PC-3 (cell line): ENCODE data around the gene MOB3A. TPM values are rescaled to one million over a fixed set of nuclear protein-coding genes. Genes with fewer than 3 reads are reported as not detected.

Source experiments
- ATAC-seq: fragments of 200-7000 bp; cut with Tn5 transposase; 2 replicates; pipeline ENCODE4 v1.9.1; 2020; ENCODE audit warnings: mild to moderate bottlenecking, moderate library complexity
- BruUV-seq: library from RNA; stranded (reverse); fragments of 400-500 nt; replicated peaks from 2 replicates; lab custom pipeline; 2021; lab: Mats Ljungman, UMichigan
- CTCF ChIA-PET: fragments of 300-600 bp; sonication (Branson Sonifier 250); formaldehyde crosslinking; loops from one replicate; lab custom pipeline; 2022; ENCODE audit warnings: antibody characterized with exemption; lab: Charles Lee
- POLR2A ChIA-PET: fragments of 300-600 bp; sonication (Branson Sonifier 250); formaldehyde crosslinking; loops from one replicate; lab custom pipeline; 2022; ENCODE audit warnings: antibody characterized with exemption; ENCODE audit not compliant: unreplicated experiment; lab: Charles Lee
- DNase-seq: peaks from one replicate; pipeline ENCODE4 v3.0.0-alpha.2; 2015
- H2AFZ ChIP-seq: fragments of 300-600 bp; sonication (generic); 2 replicates; pipeline ENCODE4 v1.6.0; 2016; ENCODE audit warnings: antibody characterized with exemption, low read length
- H3F3A ChIP-seq: fragments of 300-600 bp; sonication (generic); one replicate; pipeline ENCODE4 v1.6.0; 2017; ENCODE audit warnings: antibody characterized with exemption, low read length, control low read depth, mild to moderate bottlenecking; ENCODE audit not compliant: unreplicated experiment
- H3K27ac ChIP-seq: fragments of 300-600 bp; sonication (generic); 2 replicates; pipeline ENCODE4 v1.5.1; 2016; ENCODE audit warnings: mild to moderate bottlenecking, low read length
- H3K27me3 ChIP-seq: fragments of 300-600 bp; sonication (generic); 2 replicates; pipeline ENCODE4 v1.6.1; 2016; ENCODE audit warnings: low read length, mixed read lengths
- H3K36me3 ChIP-seq: fragments of 300-600 bp; sonication (generic); 2 replicates; pipeline ENCODE4 v1.6.1; 2016; ENCODE audit warnings: low read depth, mixed run types, low read length, mixed read lengths
- H3K4me1 ChIP-seq: fragments of 300-600 bp; sonication (generic); 2 replicates; pipeline ENCODE4 v1.5.1; 2016; ENCODE audit warnings: low read length; ENCODE audit not compliant: insufficient read depth
- H3K4me2 ChIP-seq: fragments of 300-600 bp; sonication (generic); 2 replicates; pipeline ENCODE4 v1.6.0; 2016; ENCODE audit warnings: low read length
- H3K4me3 ChIP-seq: fragments of 300-600 bp; sonication (generic); 2 replicates; pipeline ENCODE4 v1.5.1; 2016; ENCODE audit warnings: mild to moderate bottlenecking, low read length, mixed read lengths
- H3K79me2 ChIP-seq: fragments of 300-600 bp; sonication (generic); 2 replicates; pipeline ENCODE4 v1.6.1; 2017; ENCODE audit warnings: low read length, mixed read lengths
- H3K9ac ChIP-seq: fragments of 300-600 bp; sonication (generic); 2 replicates; pipeline ENCODE4 v1.6.0; 2016; ENCODE audit warnings: mild to moderate bottlenecking, low read length
- H3K9me2 ChIP-seq: fragments of 300-600 bp; sonication (generic); replicated peaks from 2 replicates; pipeline ENCODE4 v1.6.1; 2016; ENCODE audit warnings: mixed run types, low read length, mixed read lengths
- H3K9me3 ChIP-seq: fragments of 300-600 bp; sonication (generic); 2 replicates; pipeline ENCODE4 v1.6.1; 2016; ENCODE audit warnings: low read length, mixed read lengths
- H4K20me1 ChIP-seq: fragments of 300-600 bp; sonication (generic); 2 replicates; pipeline ENCODE4 v1.6.1; 2016; ENCODE audit warnings: low read length, mixed read lengths
- EZH2 ChIP-seq: fragments of 300-600 bp; sonication (generic); IDR thresholded peaks from one replicate; pipeline ENCODE4 v1.6.1; 2017; ENCODE audit warnings: antibody characterized with exemption, mild to moderate bottlenecking, low read length; ENCODE audit not compliant: unreplicated experiment
- EZH2phosphoT487 ChIP-seq: fragments of 300-600 bp; sonication (generic); IDR thresholded peaks from 2 replicates; pipeline ENCODE4 v1.6.1; 2018; ENCODE audit warnings: mild to moderate bottlenecking, antibody characterized with exemption, low read length, borderline replicate concordance
- intact Hi-C: fragments of 100-400 bp; cut with micrococcal nuclease; formaldehyde crosslinking; loops from 2 replicates; pipeline ENCODE4 v1.9.0; 2023
- total RNA-seq: library from RNA; depleted of rRNA; stranded (reverse); fragments of >200 nt; gene quantifications from 2 replicates; pipeline ENCODE4 v1.2.3, GENCODE V29; 2014
- TF ChIP-seq, protein P1 (sequence below): fragments of 300-600 bp; sonication (generic); conservative IDR thresholded peaks from 2 replicates; pipeline ENCODE4 v1.5.1; 2017; ENCODE audit warnings: antibody characterized with exemption, low read depth, mild to moderate bottlenecking, low read length

Gene MOB3A
- total RNA-seq, 1 experiment from 2014 or later = 15.1 TPM

GRCh38 chr19:2077833-2078619 lies 18.1 kb downstream of the MOB3A start:
- no peaks in the 10 kb centered on the region for H3K36me3 ChIP-seq
- TF ChIP-seq EZH2 (no peak), EZH2phosphoT487 (no peak)
- TF ChIP-seq, protein P1, sequence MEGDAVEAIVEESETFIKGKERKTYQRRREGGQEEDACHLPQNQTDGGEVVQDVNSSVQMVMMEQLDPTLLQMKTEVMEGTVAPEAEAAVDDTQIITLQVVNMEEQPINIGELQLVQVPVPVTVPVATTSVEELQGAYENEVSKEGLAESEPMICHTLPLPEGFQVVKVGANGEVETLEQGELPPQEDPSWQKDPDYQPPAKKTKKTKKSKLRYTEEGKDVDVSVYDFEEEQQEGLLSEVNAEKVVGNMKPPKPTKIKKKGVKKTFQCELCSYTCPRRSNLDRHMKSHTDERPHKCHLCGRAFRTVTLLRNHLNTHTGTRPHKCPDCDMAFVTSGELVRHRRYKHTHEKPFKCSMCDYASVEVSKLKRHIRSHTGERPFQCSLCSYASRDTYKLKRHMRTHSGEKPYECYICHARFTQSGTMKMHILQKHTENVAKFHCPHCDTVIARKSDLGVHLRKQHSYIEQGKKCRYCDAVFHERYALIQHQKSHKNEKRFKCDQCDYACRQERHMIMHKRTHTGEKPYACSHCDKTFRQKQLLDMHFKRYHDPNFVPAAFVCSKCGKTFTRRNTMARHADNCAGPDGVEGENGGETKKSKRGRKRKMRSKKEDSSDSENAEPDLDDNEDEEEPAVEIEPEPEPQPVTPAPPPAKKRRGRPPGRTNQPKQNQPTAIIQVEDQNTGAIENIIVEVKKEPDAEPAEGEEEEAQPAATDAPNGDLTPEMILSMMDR = no peak
- H3K4me2 ChIP-seq = no peak overlapping the region
- no peaks in the 10 kb centered on the region for H3K27me3 ChIP-seq
- no peaks in the 10 kb centered on the region for H3K9me3 ChIP-seq
- H2AFZ ChIP-seq = no peak overlapping the region
- intact Hi-C loops = no loop called here
- H3K9me2 ChIP-seq = no peaks in the 10 kb centered on the region
- BruUV-seq = no TSS peak
- H3K9ac ChIP-seq = no peak overlapping the region
- ChIA-PET CTCF (no interaction called here), POLR2A (no interaction called here)
- H3K4me3 ChIP-seq = no peak overlapping the region
- H3K27ac ChIP-seq = no peak overlapping the region
- H3K4me1 ChIP-seq = no peaks in the 10 kb centered on the region
- no peak for DNase-seq
- no peak for ATAC-seq
- H3K79me2 ChIP-seq = no peaks in the 10 kb centered on the region
- no peaks in the 10 kb centered on the region for H3F3A ChIP-seq
- H4K20me1 ChIP-seq = no peaks in the 10 kb centered on the region

DNA sequence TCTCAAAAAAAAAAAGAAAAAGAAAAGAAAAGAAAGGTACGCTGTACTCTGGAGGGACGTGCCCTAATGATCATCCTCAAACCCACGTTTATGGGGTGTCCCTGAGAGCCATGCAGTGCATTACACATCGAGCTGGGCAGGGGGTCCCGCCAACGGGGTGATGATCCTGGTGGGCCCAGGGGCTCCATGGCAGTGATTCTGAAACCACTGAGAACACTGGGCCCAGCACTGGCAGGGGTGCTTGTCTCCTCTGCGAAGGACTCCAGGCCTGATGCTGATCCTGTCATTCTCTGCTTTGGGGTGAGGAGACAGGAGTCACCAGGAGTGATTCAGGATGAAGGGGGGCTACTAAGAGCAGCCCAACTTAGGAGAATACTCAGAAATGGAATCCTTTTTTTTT lies 18.7 kb downstream of the MOB3A start:
- no peak overlapping the region for H3K4me2 ChIP-seq
- no TSS peak for BruUV-seq

More for the DNA sequence above, 18.7 kb downstream of the MOB3A start:
- peaks cover under 1% of the 10 kb centered on the region; the same call in 1 of the 2 replicates for H3K36me3 ChIP-seq
- no peaks in the 10 kb centered on the region for H3K9me3 ChIP-seq
- H3K27ac ChIP-seq = no peak overlapping the region
- no peaks in the 10 kb centered on the region for H3K4me1 ChIP-seq
- H3F3A ChIP-seq = no peaks in the 10 kb centered on the region
- no peak overlapping the region for H3K4me3 ChIP-seq
- no peak for ATAC-seq
- no peak overlapping the region for H3K9ac ChIP-seq
- H3K79me2 ChIP-seq = no peaks in the 10 kb centered on the region
- ChIA-PET CTCF (no interaction called here), POLR2A (no interaction called here)
- no peak for DNase-seq
- no peaks in the 10 kb centered on the region for H3K9me2 ChIP-seq
- H2AFZ ChIP-seq = no peak overlapping the region
- H3K27me3 ChIP-seq = no peaks in the 10 kb centered on the region
- H4K20me1 ChIP-seq = no peaks in the 10 kb centered on the region
- TF ChIP-seq EZH2 (no peak), EZH2phosphoT487 (no peak)
- TF ChIP-seq, protein P1 = no peak
- intact Hi-C loops = no loop called here
